K562 (cell line): Measurements from ENCODE around the gene ANXA10. TPM values are rescaled to one million over a fixed set of nuclear protein-coding genes. Genes with fewer than 3 reads are reported as not detected.

Source experiments
- ATAC-seq: fragments of 200-7000 bp; cut with Tn5 transposase; 3 replicates; pipeline ENCODE4 v1.9.1; 2020; ENCODE audit warnings: moderate library complexity
- BruUV-seq: library from RNA; stranded (reverse); fragments of 400-500 nt; replicated peaks from 2 replicates; lab custom pipeline; 2021; lab: Mats Ljungman, UMichigan
- CTCF ChIA-PET: fragments of 300-600 bp; formaldehyde crosslinking; extraction: SDS; loops from one replicate; lab custom pipeline; 2021; ENCODE audit warnings: low intra/inter-chr PET ratio; lab: Yijun Ruan, JAX
- POLR2A ChIA-PET: fragments of 300-600, 350-650 bp; sonication (Branson Sonifier 250); formaldehyde crosslinking; extraction: SDS; loops from one replicate; lab custom pipeline; 2021; ENCODE audit warnings: antibody characterized with exemption, inconsistent platforms; lab: Yijun Ruan, JAX
- DNase-seq, 4 experiments: peaks; one replicate each; pipeline versions ENCODE4 v3.0.0 to v3.0.0-alpha.2; 2011 to 2018; ENCODE audit warnings: low spot score in 3 of 4, mixed read lengths in 3 of 4; ENCODE audit errors: extremely low read depth in 1 of 4
- FAIRE-seq: peaks from 2 replicates; lab custom pipeline; 2011; peaks lifted over from hg19 to GRCh38; lab: Jason Lieb, UNC
- H2AFZ ChIP-seq: 2 replicates; pipeline ENCODE4 v1.6.0; 2011; ENCODE audit warnings: low read depth, low read length, control low read depth, inconsistent platforms
- H3K27ac ChIP-seq: fragments of 200-600 bp; 3 replicates; pipeline ENCODE4 v1.8.0; 2011; ENCODE audit warnings: low read depth, mild to moderate bottlenecking, control low read depth, inconsistent platforms, low read length, moderate library complexity, mixed read lengths; ENCODE audit errors: extremely low read depth
- H3K27me3 ChIP-seq, 2 experiments: fragments of 300-600 bp in 1 of 2; 2 replicates in 1 of 2; 3 replicates in 1 of 2; pipeline versions ENCODE4 v1.6.0 to v1.8.0; 2011; ENCODE audit warnings: inconsistent platforms in 2 of 2, low read length in 2 of 2, mild to moderate bottlenecking in 1 of 2, mixed read lengths in 1 of 2, moderate library complexity in 1 of 2; ENCODE audit not compliant: control insufficient read depth in 2 of 2, insufficient read depth in 2 of 2
- H3K36me3 ChIP-seq: fragments of 300-600 bp; 3 replicates; pipeline ENCODE4 v1.8.0; 2011; ENCODE audit warnings: mild to moderate bottlenecking, low read length, inconsistent platforms; ENCODE audit not compliant: control insufficient read depth, insufficient read depth
- H3K4me1 ChIP-seq, 2 experiments: fragments of 200-600 bp in 1 of 2; replicated peaks in 1 of 2; 2 replicates in 1 of 2; 3 replicates in 1 of 2; pipeline versions ENCODE4 v1.5.1 to v1.8.0; 2011; ENCODE audit warnings: inconsistent platforms in 2 of 2, low read length in 2 of 2, mild to moderate bottlenecking in 1 of 2, mixed read lengths in 1 of 2, moderate library complexity in 1 of 2; ENCODE audit not compliant: control insufficient read depth in 2 of 2, insufficient read depth in 2 of 2
- H3K4me2 ChIP-seq: 2 replicates; pipeline ENCODE4 v1.6.1; 2011; ENCODE audit warnings: low read length, control low read depth, inconsistent platforms, mixed read lengths; ENCODE audit not compliant: insufficient read depth
- H3K4me3 ChIP-seq: fragments of 200-600 bp; sonication (generic), shearing (Covaris generic); 2 replicates; pipeline ENCODE4 v1.5.1; 2016; ENCODE audit warnings: control low read depth, inconsistent platforms
- H3K79me2 ChIP-seq: fragments of 200-600 bp; 3 replicates; pipeline ENCODE4 v1.8.0; 2011; ENCODE audit warnings: low read length, inconsistent platforms; ENCODE audit not compliant: control insufficient read depth, insufficient read depth
- H3K9ac ChIP-seq, 2 experiments: 2 replicates each; pipeline versions ENCODE4 v1.6.0 to v1.6.1; 2011; ENCODE audit warnings: low read depth in 2 of 2, low read length in 2 of 2, control low read depth in 1 of 2, inconsistent platforms in 1 of 2, mild to moderate bottlenecking in 1 of 2, mixed read lengths in 1 of 2; ENCODE audit not compliant: insufficient read depth in 1 of 2
- H3K9me1 ChIP-seq: one replicate; pipeline ENCODE4 v1.6.0; 2011; ENCODE audit warnings: inconsistent platforms, mild to moderate bottlenecking, low read length, moderate library complexity; ENCODE audit not compliant: control insufficient read depth, insufficient read depth
- H3K9me3 ChIP-seq: replicated peaks from 2 replicates; pipeline ENCODE4 v1.5.1; 2011; ENCODE audit warnings: low read depth, low read length, inconsistent platforms; ENCODE audit not compliant: control insufficient read depth, insufficient read depth
- H4K20me1 ChIP-seq: replicated peaks from 2 replicates; pipeline ENCODE4 v1.6.1; 2011; ENCODE audit warnings: low read length, inconsistent platforms, mixed read lengths; ENCODE audit not compliant: control insufficient read depth, insufficient read depth
- ARID3B ChIP-seq: fragments of 250-450 bp; sonication (Bioruptor Pico); IDR thresholded peaks from 2 replicates; pipeline ENCODE4 v1.4.0; 2020; ENCODE audit warnings: borderline replicate concordance
- CBFA2T2 ChIP-seq: fragments of 450-650 bp; conservative IDR thresholded peaks from 2 replicates; pipeline ENCODE4 v1.6.1; 2017; ENCODE audit warnings: mild to moderate bottlenecking
- HNRNPH1 ChIP-seq: fragments of 200-400 bp; formaldehyde crosslinking; optimal IDR thresholded peaks from 2 replicates; pipeline ENCODE3; 2017; ENCODE audit warnings: low read depth, mild to moderate bottlenecking, low read length, moderate library complexity
- IFI16 ChIP-seq: fragments of 250-450 bp; sonication (Bioruptor Pico); IDR thresholded peaks from 2 replicates; pipeline ENCODE4 v2.1.2; 2022; ENCODE audit warnings: mild to moderate bottlenecking, inconsistent platforms
- LCOR ChIP-seq: sonication (generic); formaldehyde crosslinking; IDR thresholded peaks from 2 replicates; pipeline ENCODE4 v1.8.0; 2022; ENCODE audit warnings: mild to moderate bottlenecking, missing genetic modification reagents
- MCM3 ChIP-seq: fragments of 450-650 bp; IDR thresholded peaks from 2 replicates; pipeline ENCODE4 v1.6.1; 2016
- MTA1 ChIP-seq: fragments of 450-650 bp; IDR thresholded peaks from 2 replicates; pipeline ENCODE4 v1.6.1; 2017; ENCODE audit warnings: borderline replicate concordance
- MTF1 ChIP-seq: fragments of 250-450 bp; sonication (Bioruptor Pico); IDR thresholded peaks from 2 replicates; pipeline ENCODE4 v1.9.0; 2021; ENCODE audit warnings: moderate library complexity, mild to moderate bottlenecking, inconsistent platforms, borderline replicate concordance
- NFYB ChIP-seq: IDR thresholded peaks from 2 replicates; pipeline ENCODE4 v1.6.1; 2011; ENCODE audit warnings: mild to moderate bottlenecking, moderate library complexity; ENCODE audit not compliant: insufficient read length; ENCODE audit errors: extremely low read depth
- PATZ1 ChIP-seq: fragments of 250-450 bp; sonication (Bioruptor Pico); IDR thresholded peaks from 2 replicates; pipeline ENCODE4 v1.5.0; 2020; ENCODE audit warnings: mild to moderate bottlenecking, borderline replicate concordance
- PRPF4 ChIP-seq: fragments of 200-400 bp; formaldehyde crosslinking; IDR thresholded peaks from one replicate; pipeline ENCODE4 v1.6.1; 2017; ENCODE audit warnings: low read length, low read depth, mild to moderate bottlenecking; ENCODE audit not compliant: insufficient read depth, poor library complexity, severe bottlenecking
- PYGO2 ChIP-seq: fragments of 450-650 bp; IDR thresholded peaks from 2 replicates; pipeline ENCODE4 v1.6.1; 2016; ENCODE audit warnings: mild to moderate bottlenecking, missing genetic modification characterization, moderate library complexity, missing compliant biosample characterization
- RB1 ChIP-seq: fragments of 450-650 bp; IDR thresholded peaks from 2 replicates; pipeline ENCODE4 v1.6.1; 2017; ENCODE audit warnings: low read depth, mild to moderate bottlenecking
- SMAD4 ChIP-seq: fragments of 250-450 bp; sonication (Bioruptor Pico); conservative IDR thresholded peaks from 2 replicates; pipeline ENCODE4 v1.8.0; 2021; ENCODE audit warnings: inconsistent platforms, mild to moderate bottlenecking, moderate library complexity
- TCF3 ChIP-seq: sonication (generic); formaldehyde crosslinking; IDR thresholded peaks from 2 replicates; pipeline ENCODE4 v1.4.0; 2020; ENCODE audit warnings: mild to moderate bottlenecking, missing genetic modification reagents
- THRB ChIP-seq: fragments of 450-650 bp; formaldehyde crosslinking; conservative IDR thresholded peaks from 2 replicates; pipeline ENCODE4 v1.4.0; 2022; ENCODE audit warnings: mild to moderate bottlenecking, missing genetic modification characterization
- ZNF23 ChIP-seq: fragments of 250-450 bp; sonication (Bioruptor Pico); IDR thresholded peaks from 2 replicates; pipeline ENCODE4 v1.4.0; 2020; ENCODE audit warnings: mild to moderate bottlenecking
- ZNF584 ChIP-seq: fragments of 200-800 bp; sonication (Bioruptor generic); IDR thresholded peaks from 2 replicates; pipeline ENCODE4 v1.6.1; 2016; ENCODE audit warnings: low read depth, mild to moderate bottlenecking, missing genetic modification characterization, missing compliant biosample characterization
- ZNF717 ChIP-seq: fragments of 250-450 bp; sonication (Bioruptor Pico); IDR thresholded peaks from 2 replicates; pipeline ENCODE4 v1.5.0; 2021
- in situ Hi-C: fragments of 300-500 bp; cut with MboI; formaldehyde crosslinking; loops from 4 replicates; pipeline ENCODE4 v1.15.0; 2018; ENCODE audit warnings: inconsistent platforms, mixed read lengths
- intact Hi-C: fragments of 100-400 bp; cut with micrococcal nuclease; formaldehyde crosslinking; loops from 2 replicates; pipeline ENCODE4 v1.14.2; 2022
- polyA plus RNA-seq, 8 experiments: library from polyadenylated mRNA; depleted of rRNA in 4 of 8; stranded (reverse) in 5 of 8; unstranded in 3 of 8; fragments of >200 nt; fragmentation: Nextera tagmentation in 2 of 8; fragmentation: Illumina TruSeq in 1 of 8; extraction: Ambion mirVana in 2 of 8; extraction: Trizol in 1 of 8; gene quantifications; 2 replicates each; pipeline versions ENCODE4 v1.2.1 to v1.2.3, GENCODE V29; 2011 to 2014; ENCODE audit warnings: inconsistent platforms in 1 of 8, missing spikeins in 1 of 8
- total RNA-seq, 7 experiments: library from RNA; depleted of rRNA in 6 of 7; stranded (reverse); fragments of >200 nt in 6 of 7; fragmentation: Illumina TruSeq in 2 of 7; extraction: Trizol in 2 of 7; gene quantifications; 2 replicates each; pipeline versions ENCODE4 v1.2.1 to v1.2.3, GENCODE V29; 2011 to 2021; ENCODE audit warnings: low replicate concordance in 1 of 7
- TF ChIP-seq, protein P1 (sequence below): fragments of 250-450 bp; sonication (Bioruptor Pico); IDR thresholded peaks from 2 replicates; pipeline ENCODE4 v1.8.0; 2021; ENCODE audit warnings: borderline replicate concordance, mild to moderate bottlenecking, moderate library complexity; ENCODE audit not compliant: poor library complexity, severe bottlenecking

The ANXA10 gene
- total and polyA plus RNA-seq, 9 of the 15 experiments (the other 6 are each of a cell fraction or from before 2014, with no cell fraction given) = not detected

DNA sequence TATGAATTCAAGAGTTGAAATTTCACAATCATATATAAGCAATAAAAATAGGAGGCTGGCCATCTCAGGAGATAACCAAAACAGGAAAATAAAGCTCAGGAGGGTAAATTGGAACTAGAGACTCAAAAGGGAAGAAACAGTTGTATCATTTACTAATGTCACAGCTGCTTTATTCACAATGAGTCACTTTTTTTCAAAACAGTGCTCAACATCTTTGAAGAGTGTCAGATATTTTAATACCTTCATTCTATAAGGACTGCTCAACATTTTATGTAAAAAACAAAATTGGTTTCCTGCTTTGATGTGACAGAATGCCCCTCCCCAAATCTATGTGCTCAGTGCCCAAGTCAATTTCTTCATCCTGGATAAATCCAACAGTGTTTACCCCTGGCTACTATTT lies 128.6 kb downstream of the ANXA10 start:
- H3K9me3 ChIP-seq = no peaks in the 10 kb centered on the region
- no peaks in the 10 kb centered on the region for H4K20me1 ChIP-seq
- intact Hi-C loops = no loop called here
- H3K4me1 ChIP-seq = no peaks in the 10 kb centered on the region
- no peak for TF ChIP-seq PRPF4
- TF ChIP-seq THRB (CRISPR knock-in tag) = no peak
- TF ChIP-seq CBFA2T2 = no peak
- TF ChIP-seq RB1 = no peak
- no peak for TF ChIP-seq IFI16
- no peak for TF ChIP-seq SMAD4 (CRISPR knock-in tag)
- no peak for TF ChIP-seq MTF1
- no peak for TF ChIP-seq HNRNPH1
- TF ChIP-seq TCF3 (CRISPR knock-in tag) = no peak
- TF ChIP-seq MTA1 = no peak
- no peak for TF ChIP-seq PYGO2 (tag)
- TF ChIP-seq LCOR (CRISPR knock-in tag) = no peak
- no peak for TF ChIP-seq NFYB
- no peak for TF ChIP-seq ZNF584
- no peak for TF ChIP-seq ZNF23 (CRISPR knock-in tag)
- TF ChIP-seq MCM3 = no peak
- TF ChIP-seq ARID3B (CRISPR knock-in tag) = no peak
- no peak for TF ChIP-seq ZNF717 (CRISPR knock-in tag)
- TF ChIP-seq PATZ1 = no peak
- TF ChIP-seq, protein P1, sequence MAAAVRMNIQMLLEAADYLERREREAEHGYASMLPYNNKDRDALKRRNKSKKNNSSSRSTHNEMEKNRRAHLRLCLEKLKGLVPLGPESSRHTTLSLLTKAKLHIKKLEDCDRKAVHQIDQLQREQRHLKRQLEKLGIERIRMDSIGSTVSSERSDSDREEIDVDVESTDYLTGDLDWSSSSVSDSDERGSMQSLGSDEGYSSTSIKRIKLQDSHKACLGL = no peak
- TF ChIP-seq, all 486 proteins: peak for 0
- in situ Hi-C loops = no loop called here
- no peaks in the 10 kb centered on the region for H3K79me2 ChIP-seq
- no peak overlapping the region for H3K27ac ChIP-seq
- ChIA-PET CTCF (no interaction called here), POLR2A (no interaction called here)
- no peaks in the 10 kb centered on the region for H3K36me3 ChIP-seq
- no peak overlapping the region for H3K9ac ChIP-seq
- H3K9me1 ChIP-seq = no peaks in the 10 kb centered on the region
- ATAC-seq (no peak), DNase-seq (no peak), FAIRE-seq (no peak)
- H3K4me2 ChIP-seq = no peak overlapping the region
- no peaks in the 10 kb centered on the region for H3K27me3 ChIP-seq
- BruUV-seq = no TSS peak
- H2AFZ ChIP-seq = no peak overlapping the region
- H3K4me3 ChIP-seq = no peak overlapping the region
